Keratinocyte (primary cell): Measurements from ENCODE around the gene PIP4K2A. TPM values are rescaled to one million over a fixed set of nuclear protein-coding genes. Genes with fewer than 3 reads are reported as not detected.

ENCODE experiments used
- DNase-seq: peaks from one replicate; pipeline ENCODE4 v3.0.0-alpha.2; 2011; ENCODE audit warnings: low read depth, missing footprints, low spot score
- FAIRE-seq: peaks from 2 replicates; lab custom pipeline; 2011; peaks lifted over from hg19 to GRCh38; lab: Jason Lieb, UNC
- H2AFZ ChIP-seq: 2 replicates; pipeline ENCODE4 v1.6.0; 2012; ENCODE audit warnings: low read length, control low read depth, inconsistent platforms; ENCODE audit not compliant: control insufficient read depth
- H3K27ac ChIP-seq: 2 replicates; pipeline ENCODE4 v1.5.1; 2011; ENCODE audit warnings: low read length; ENCODE audit not compliant: control insufficient read depth, insufficient read depth
- H3K27me3 ChIP-seq: 3 replicates; pipeline ENCODE4 v1.6.0; 2011; ENCODE audit warnings: low read length; ENCODE audit not compliant: control insufficient read depth, insufficient read depth; ENCODE audit errors: extremely low read depth
- H3K36me3 ChIP-seq, 2 experiments: 2 replicates in 1 of 2; 3 replicates in 1 of 2; pipeline ENCODE4 v1.5.1; 2011; ENCODE audit warnings: low read length in 2 of 2, mild to moderate bottlenecking in 1 of 2; ENCODE audit not compliant: control insufficient read depth in 2 of 2, insufficient read depth in 2 of 2; ENCODE audit errors: extremely low read depth in 1 of 2
- H3K4me1 ChIP-seq: 3 replicates; pipeline ENCODE4 v1.5.1; 2011; ENCODE audit warnings: low read length; ENCODE audit not compliant: control insufficient read depth, insufficient read depth; ENCODE audit errors: extremely low read depth
- H3K4me2 ChIP-seq: 3 replicates; pipeline ENCODE4 v1.6.0; 2011; ENCODE audit warnings: low read depth, low read length; ENCODE audit not compliant: control insufficient read depth, insufficient read depth; ENCODE audit errors: extremely low read depth
- H3K4me3 ChIP-seq, 3 experiments: fragments of 200-600 bp in 1 of 3; sonication (generic) in 1 of 3; 2 replicates in 2 of 3; 3 replicates in 1 of 3; pipeline ENCODE4 v1.5.1; 2011 to 2016; ENCODE audit warnings: low read length in 3 of 3, mild to moderate bottlenecking in 3 of 3, control low read depth in 2 of 3, inconsistent platforms in 1 of 3, low read depth in 1 of 3, mixed read lengths in 1 of 3, mixed run types in 1 of 3, moderate library complexity in 1 of 3; ENCODE audit not compliant: control insufficient read depth in 2 of 3, insufficient read depth in 2 of 3; ENCODE audit errors: extremely low read depth in 1 of 3
- H3K79me2 ChIP-seq: 2 replicates; pipeline ENCODE4 v1.6.0; 2012; ENCODE audit warnings: low read length; ENCODE audit not compliant: control insufficient read depth, insufficient read depth
- H3K9ac ChIP-seq: 3 replicates; pipeline ENCODE4 v1.6.0; 2011; ENCODE audit warnings: low read length; ENCODE audit not compliant: control insufficient read depth, insufficient read depth; ENCODE audit errors: extremely low read depth
- H3K9me1 ChIP-seq: 3 replicates; pipeline ENCODE4 v1.6.0; 2011; ENCODE audit warnings: low read length; ENCODE audit not compliant: control insufficient read depth, insufficient read depth; ENCODE audit errors: extremely low read depth
- H3K9me3 ChIP-seq: 2 replicates; pipeline ENCODE4 v1.5.1; 2012; ENCODE audit warnings: low read depth, low read length; ENCODE audit not compliant: control insufficient read depth
- H4K20me1 ChIP-seq: 3 replicates; pipeline ENCODE4 v1.6.0; 2011; ENCODE audit warnings: low read length; ENCODE audit not compliant: control insufficient read depth, insufficient read depth; ENCODE audit errors: extremely low read depth
- CTCF ChIP-seq, 3 experiments: IDR thresholded peaks in 1 of 3; conservative IDR thresholded peaks in 1 of 3; optimal IDR thresholded peaks in 1 of 3; 2 replicates in 2 of 3; 3 replicates in 1 of 3; pipeline versions ENCODE3 to v1.5.1; 2011; ENCODE audit warnings: low read length in 3 of 3, mild to moderate bottlenecking in 3 of 3, moderate library complexity in 2 of 3, control low read depth in 1 of 3, inconsistent platforms in 1 of 3; ENCODE audit not compliant: insufficient read depth in 2 of 3; ENCODE audit errors: extremely low read depth in 1 of 3
- EZH2 ChIP-seq: IDR thresholded peaks from one replicate; pipeline ENCODE4 v1.6.1; 2012; ENCODE audit warnings: inconsistent platforms, mild to moderate bottlenecking, low read length, moderate library complexity
- dilution Hi-C: fragments of 300-500 bp; cut with MboI; formaldehyde crosslinking; loops from one replicate; pipeline ENCODE4 v1.7.0; 2020; ENCODE audit warnings: low sequenced_read_pairs; ENCODE audit not compliant: extremely low pct_ligation_motif_present
- polyA plus RNA-seq, 5 experiments: library from polyadenylated mRNA; depleted of rRNA in 3 of 5; stranded (reverse) in 3 of 5; stranded (forward) in 1 of 5; unstranded in 1 of 5; fragments of >200 nt; gene quantifications; 1 replicate in 1 of 5; 2 replicates in 3 of 5; 3 replicates in 1 of 5; pipeline versions ENCODE4 v1.2.1 to v1.2.3, GENCODE V29; 2011 to 2012; ENCODE audit warnings: missing spikeins in 2 of 5, low read depth in 1 of 5, low replicate concordance in 1 of 5

The PIP4K2A gene
- polyA plus RNA-seq, 1 donor (not counting 4 experiments of a cell fraction or from before 2014, with no cell fraction given) = 15.5 TPM

DNA sequence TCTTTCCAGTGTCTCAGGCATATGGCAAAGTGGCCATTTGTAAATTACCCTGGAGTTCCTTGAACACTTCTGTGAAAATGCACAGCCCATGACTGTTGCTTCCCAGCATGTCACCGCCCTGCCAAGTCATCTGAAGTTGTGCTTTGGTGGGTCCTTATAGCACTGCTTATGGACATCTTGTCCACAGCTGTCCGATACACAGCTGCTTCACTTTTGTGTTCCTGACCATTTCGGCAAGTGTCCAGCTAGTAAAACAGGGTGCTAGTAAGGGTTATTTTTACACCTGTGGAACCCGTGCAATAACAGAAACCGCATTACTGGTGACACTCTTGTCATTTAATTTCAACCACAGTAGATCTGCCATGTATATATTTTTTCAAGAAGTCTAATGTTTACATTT lies 29.7 kb downstream of the PIP4K2A start:
- TF ChIP-seq CTCF (optimal IDR thresholded peaks at IDR 0.05 in 1 of 3, IDR thresholded peaks at IDR 0.05 in 1 of 3, conservative IDR thresholded peaks at IDR 0.05 in 1 of 3; ENCODE audit: extremely low read depth in 1 of 3, insufficient read depth in 2 of 3, low read length in 3 of 3) (no peak), EZH2 (no peak)
- dilution Hi-C loops = no loop called here
- Histone ChIP-seq H3K9ac (no peak overlapping the region), H3K4me1 (peaks cover 40% of the 10 kb centered on the region), H3K9me3 (no peaks in the 10 kb centered on the region), H3K4me2 (no peak overlapping the region), H3K79me2 (peaks cover 27% of the 10 kb centered on the region), H3K36me3 (peaks cover 0 to 2% of the 10 kb centered on the region in 2 experiments), H3K27me3 (no peaks in the 10 kb centered on the region), H3K27ac (no peak overlapping the region), H3K4me3 (no peak overlapping the region), H3K9me1 (no peaks in the 10 kb centered on the region), H4K20me1 (no peaks in the 10 kb centered on the region), H2AFZ (no peak overlapping the region)
- FAIRE-seq (no peak), DNase-seq (no peak)

GRCh38 chr10:22683140-22683389 lies 31.3 kb downstream of the PIP4K2A start:
- H3K9ac ChIP-seq = peak overlapping the region; percentile 57
- no peaks in the 10 kb centered on the region for H3K9me3 ChIP-seq
- H3K9me1 ChIP-seq = no peaks in the 10 kb centered on the region
- peak overlapping the region; percentile 84 for H3K4me2 ChIP-seq
- peak overlapping the region; percentile 92 for H3K27ac ChIP-seq
- peak; percentile 44 for FAIRE-seq
- H2AFZ ChIP-seq = no peak overlapping the region
- dilution Hi-C loops = no loop called here
- no peaks in the 10 kb centered on the region for H3K27me3 ChIP-seq
- H3K4me1 ChIP-seq = peaks cover 40% of the 10 kb centered on the region
- TF ChIP-seq CTCF (optimal IDR thresholded peaks at IDR 0.05 in 1 of 3, IDR thresholded peaks at IDR 0.05 in 1 of 3, conservative IDR thresholded peaks at IDR 0.05 in 1 of 3; ENCODE audit: extremely low read depth in 1 of 3, insufficient read depth in 2 of 3, low read length in 3 of 3) (no peak), EZH2 (no peak)
- H3K36me3 ChIP-seq = no peaks in the 10 kb centered on the region
- DNase-seq = no peak
- peak overlapping the region in 2 of 3 experiments; percentile 0 to 29 for H3K4me3 ChIP-seq
- no peaks in the 10 kb centered on the region for H4K20me1 ChIP-seq
- H3K79me2 ChIP-seq = peaks cover 29% of the 10 kb centered on the region
